SU-DHL-6 (cell line): ENCODE data around the gene TMEM87B.

ENCODE experiments used
- CTCF ChIP-seq: fragments of 200-600 bp; sonication (generic); IDR thresholded peaks from one replicate; pipeline ENCODE4 v1.5.1; 2017; ENCODE audit warnings: antibody characterized with exemption, mild to moderate bottlenecking, low read length, moderate library complexity; ENCODE audit not compliant: insufficient read depth, poor library complexity, severe bottlenecking
- EZH2phosphoT487 ChIP-seq: fragments of 200-600 bp; sonication (generic), shearing (Covaris generic); conservative IDR thresholded peaks from 2 replicates; pipeline ENCODE4 v1.6.1; 2018; ENCODE audit warnings: mild to moderate bottlenecking, antibody characterized with exemption, low read length, moderate library complexity, mixed read lengths

- TF ChIP-seq EZH2phosphoT487 (no peak), CTCF (no peak)
These were observed 41.0 kb downstream of the TMEM87B start for GRCh38 chr2:112096098-112096497.
